ENCODE measurements around the gene NEK2. TPM values are rescaled to one million over a fixed set of nuclear protein-coding genes. Genes with fewer than 3 reads are reported as not detected.
"Not testable (repeated sequence)": the region's sequence is repeated elsewhere in the genome, so short reads cannot be mapped to it uniquely, and the experiment has no call there.

NEK2 gene
- total and polyA plus RNA-seq, 2 experiments from 2014 or later, result 5.3 to 7.1 TPM

DNA sequence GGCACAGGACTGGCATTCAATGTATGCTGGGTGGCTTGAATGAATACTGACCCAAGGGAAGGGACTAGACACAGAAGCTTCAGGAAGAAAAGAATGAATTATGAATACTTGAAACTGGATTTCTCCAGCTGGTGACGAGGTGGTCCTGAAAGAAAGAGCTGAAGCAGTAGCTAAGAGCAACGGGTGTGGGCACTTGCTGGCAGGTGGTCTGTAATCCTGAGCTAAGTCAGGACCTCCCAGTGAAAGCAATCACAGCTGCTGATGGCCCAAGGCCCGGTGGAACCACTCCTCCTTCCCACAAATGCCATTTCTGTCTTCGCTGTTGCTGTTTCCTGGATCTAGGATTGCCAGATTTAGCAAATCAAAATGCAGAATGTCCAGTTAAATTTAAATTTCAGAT, 47.0 kb downstream of the NEK2 start:
- no peaks in the 10 kb centered on the region for H3K27me3 ChIP-seq
- no peaks in the 10 kb centered on the region for H3K9me2 ChIP-seq (replicated peaks; ENCODE audit: insufficient read depth)
- H3K36me3 ChIP-seq (replicated peaks; ENCODE audit: insufficient read depth, low read depth), result no peaks in the 10 kb centered on the region
- H4K20me1 ChIP-seq (ENCODE audit: insufficient read depth, poor library complexity, severe bottlenecking), result no peaks in the 10 kb centered on the region
- 63% methylated on average over 4 of the region's 4 CpGs for WGBS (ENCODE audit: low lambda C conversion rate, missing lambda C conversion rate)
- no peak overlapping the region for H3K4me2 ChIP-seq
- DNase-seq (ENCODE audit: low spot score), result no peak
- TF ChIP-seq EZH2 (IDR thresholded peaks at IDR 0.05; ENCODE audit: borderline replicate concordance), result no peak
- no peak for TF ChIP-seq EZH2phosphoT487 (IDR thresholded peaks at IDR 0.05; ENCODE audit: low read depth, severe bottlenecking, unreplicated experiment)
- TF ChIP-seq, protein P1, sequence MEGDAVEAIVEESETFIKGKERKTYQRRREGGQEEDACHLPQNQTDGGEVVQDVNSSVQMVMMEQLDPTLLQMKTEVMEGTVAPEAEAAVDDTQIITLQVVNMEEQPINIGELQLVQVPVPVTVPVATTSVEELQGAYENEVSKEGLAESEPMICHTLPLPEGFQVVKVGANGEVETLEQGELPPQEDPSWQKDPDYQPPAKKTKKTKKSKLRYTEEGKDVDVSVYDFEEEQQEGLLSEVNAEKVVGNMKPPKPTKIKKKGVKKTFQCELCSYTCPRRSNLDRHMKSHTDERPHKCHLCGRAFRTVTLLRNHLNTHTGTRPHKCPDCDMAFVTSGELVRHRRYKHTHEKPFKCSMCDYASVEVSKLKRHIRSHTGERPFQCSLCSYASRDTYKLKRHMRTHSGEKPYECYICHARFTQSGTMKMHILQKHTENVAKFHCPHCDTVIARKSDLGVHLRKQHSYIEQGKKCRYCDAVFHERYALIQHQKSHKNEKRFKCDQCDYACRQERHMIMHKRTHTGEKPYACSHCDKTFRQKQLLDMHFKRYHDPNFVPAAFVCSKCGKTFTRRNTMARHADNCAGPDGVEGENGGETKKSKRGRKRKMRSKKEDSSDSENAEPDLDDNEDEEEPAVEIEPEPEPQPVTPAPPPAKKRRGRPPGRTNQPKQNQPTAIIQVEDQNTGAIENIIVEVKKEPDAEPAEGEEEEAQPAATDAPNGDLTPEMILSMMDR (IDR thresholded peaks at IDR 0.05; ENCODE audit: poor library complexity), result no peak
- H3K9me3 ChIP-seq (ENCODE audit: low read depth), result no peaks in the 10 kb centered on the region
- no peak overlapping the region for H3K27ac ChIP-seq
- H3K4me3 ChIP-seq, result no peak overlapping the region
- H3K4me1 ChIP-seq (ENCODE audit: insufficient read depth), result peaks cover 23% of the 10 kb centered on the region
- H3K79me2 ChIP-seq, result no peaks in the 10 kb centered on the region
- H2AFZ ChIP-seq, result no peak overlapping the region

DNA sequence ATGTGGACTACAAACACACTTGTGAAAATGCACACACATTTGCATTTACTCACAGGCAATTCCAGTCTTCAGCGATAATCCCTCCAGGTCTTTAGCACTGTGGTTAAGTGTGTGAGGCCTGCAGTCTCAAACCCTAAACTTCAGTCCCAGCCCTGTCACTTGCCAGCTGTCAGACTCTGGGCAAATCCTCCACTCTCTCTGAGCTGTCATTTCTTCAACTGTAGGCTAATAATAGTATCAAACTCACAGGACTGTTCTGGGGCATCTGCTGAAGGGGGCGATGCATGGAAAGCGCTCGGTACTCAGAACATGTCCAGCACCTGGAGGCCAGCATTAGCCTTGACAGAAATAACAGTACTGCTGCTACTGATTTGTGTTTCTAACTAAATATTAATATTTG, 48.2 kb downstream of the NEK2 start:
- no peaks in the 10 kb centered on the region for H4K20me1 ChIP-seq (ENCODE audit: insufficient read depth, poor library complexity, severe bottlenecking)
- WGBS (ENCODE audit: low lambda C conversion rate, missing lambda C conversion rate), result 79% methylated on average over 4 of the region's 4 CpGs
- no peak for TF ChIP-seq EZH2 (IDR thresholded peaks at IDR 0.05; ENCODE audit: borderline replicate concordance)
- TF ChIP-seq, protein P1 (IDR thresholded peaks at IDR 0.05; ENCODE audit: poor library complexity), result no peak
- no peak for TF ChIP-seq EZH2phosphoT487 (IDR thresholded peaks at IDR 0.05; ENCODE audit: low read depth, severe bottlenecking, unreplicated experiment)
- H3K36me3 ChIP-seq (replicated peaks; ENCODE audit: insufficient read depth, low read depth), result no peaks in the 10 kb centered on the region
- peaks cover 11% of the 10 kb centered on the region for H3K4me1 ChIP-seq (ENCODE audit: insufficient read depth)
- H3K9me3 ChIP-seq (ENCODE audit: low read depth), result no peaks in the 10 kb centered on the region
- H2AFZ ChIP-seq, result no peak overlapping the region
- DNase-seq (ENCODE audit: low spot score), result no peak
- H3K4me2 ChIP-seq, result no peak overlapping the region
- no peak overlapping the region for H3K27ac ChIP-seq
- H3K27me3 ChIP-seq, result no peaks in the 10 kb centered on the region
- H3K4me3 ChIP-seq, result no peak overlapping the region
- H3K9me2 ChIP-seq (replicated peaks; ENCODE audit: insufficient read depth), result no peaks in the 10 kb centered on the region
- no peaks in the 10 kb centered on the region for H3K79me2 ChIP-seq

DNA sequence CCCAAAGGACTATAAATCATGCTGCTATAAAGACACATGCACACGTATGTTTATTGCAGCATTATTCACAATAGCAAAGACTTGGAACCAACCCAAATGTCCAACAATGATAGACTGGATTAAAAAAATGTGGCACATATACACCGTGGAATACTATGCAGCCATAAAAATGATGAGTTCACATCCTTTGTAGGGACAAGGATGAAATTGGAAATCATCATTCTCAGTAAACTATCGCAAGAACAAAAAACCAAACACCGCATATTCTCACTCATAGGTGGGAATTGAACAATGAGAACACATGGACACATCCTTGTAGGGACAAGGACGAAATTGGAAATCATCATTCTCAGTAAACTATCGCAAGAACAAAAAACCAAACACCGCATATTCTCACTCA, 49.6 kb downstream of the NEK2 start:
- H3K27me3 ChIP-seq; DNase-seq (ENCODE audit: low spot score); H3K36me3 ChIP-seq (replicated peaks; ENCODE audit: insufficient read depth, low read depth); H3K79me2 ChIP-seq; H4K20me1 ChIP-seq (ENCODE audit: insufficient read depth, poor library complexity, severe bottlenecking); H3K4me3 ChIP-seq; H3K4me1 ChIP-seq (ENCODE audit: insufficient read depth); H3K9me2 ChIP-seq (replicated peaks; ENCODE audit: insufficient read depth); H3K4me2 ChIP-seq; H2AFZ ChIP-seq; H3K27ac ChIP-seq; H3K9me3 ChIP-seq (ENCODE audit: low read depth): not testable (repeated sequence)
- WGBS (ENCODE audit: low lambda C conversion rate, missing lambda C conversion rate), result 98% methylated on average over 6 of the region's 7 CpGs

DNA sequence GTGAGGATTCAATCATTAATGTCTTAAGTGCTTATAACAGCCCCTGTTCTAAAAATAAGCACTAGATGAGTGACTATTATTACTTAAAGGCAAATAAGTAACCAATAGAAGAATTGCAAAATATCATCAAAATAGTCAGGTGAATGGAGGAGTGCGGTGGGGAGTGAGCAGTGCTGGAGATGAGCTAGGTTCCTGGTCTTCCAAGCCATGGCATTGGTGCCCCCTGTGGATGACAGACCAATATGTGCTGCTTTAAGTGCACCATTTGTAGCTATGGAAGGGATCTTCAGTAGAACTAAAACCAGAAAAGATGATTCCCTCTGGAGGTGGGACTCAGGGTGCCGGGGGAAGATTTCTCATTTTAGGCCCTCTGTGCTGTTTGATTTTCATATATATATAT, 50.4 kb downstream of the NEK2 start:
- TF ChIP-seq EZH2phosphoT487 (IDR thresholded peaks at IDR 0.05; ENCODE audit: low read depth, severe bottlenecking, unreplicated experiment) (no peak), EZH2 (IDR thresholded peaks at IDR 0.05; ENCODE audit: borderline replicate concordance) (no peak)
- TF ChIP-seq, protein P1 (IDR thresholded peaks at IDR 0.05; ENCODE audit: poor library complexity), result peak; percentile 9
- no peak overlapping the region for H3K4me3 ChIP-seq
- H3K4me2 ChIP-seq, result no peak overlapping the region
- no peak overlapping the region for H3K27ac ChIP-seq
- no peaks in the 10 kb centered on the region for H3K27me3 ChIP-seq
- H3K79me2 ChIP-seq, result no peaks in the 10 kb centered on the region
- DNase-seq (ENCODE audit: low spot score), result no peak
- H3K4me1 ChIP-seq (ENCODE audit: insufficient read depth), result peaks cover 2% of the 10 kb centered on the region
- no peaks in the 10 kb centered on the region for H3K9me2 ChIP-seq (replicated peaks; ENCODE audit: insufficient read depth)
- H4K20me1 ChIP-seq (ENCODE audit: insufficient read depth, poor library complexity, severe bottlenecking), result no peaks in the 10 kb centered on the region
- H2AFZ ChIP-seq, result no peak overlapping the region
- no peaks in the 10 kb centered on the region for H3K9me3 ChIP-seq (ENCODE audit: low read depth)
- WGBS (ENCODE audit: low lambda C conversion rate, missing lambda C conversion rate), result 87% methylated on average over 2 of the region's 2 CpGs
- H3K36me3 ChIP-seq (replicated peaks; ENCODE audit: insufficient read depth, low read depth), result no peaks in the 10 kb centered on the region
